Left renal pelvis (tissue), 4 donors: ENCODE measurements around the gene CEACAM3. TPM values are rescaled to one million over a fixed set of nuclear protein-coding genes. Genes with fewer than 3 reads are reported as not detected.
A peak's percentile ranks its signal among the peaks of the same experiment; 100 is the strongest.

Experiments
- DNase-seq, 4 donors: peaks; one replicate each; pipeline ENCODE4 v3.0.0-alpha.2; 2013; ENCODE audit warnings: low read depth in 4 of 4, low spot score in 3 of 4
- polyA plus RNA-seq, 4 donors: library from polyadenylated mRNA; unstranded; fragments of 120-200 nt; gene quantifications; one replicate each; pipeline ENCODE4 v1.2.1, GENCODE V29; 2013; ENCODE audit not compliant: insufficient read length in 4 of 4

Gene CEACAM3
- polyA plus RNA-seq, 4 donors = 0.22 TPM; not detected in 3

DNA sequence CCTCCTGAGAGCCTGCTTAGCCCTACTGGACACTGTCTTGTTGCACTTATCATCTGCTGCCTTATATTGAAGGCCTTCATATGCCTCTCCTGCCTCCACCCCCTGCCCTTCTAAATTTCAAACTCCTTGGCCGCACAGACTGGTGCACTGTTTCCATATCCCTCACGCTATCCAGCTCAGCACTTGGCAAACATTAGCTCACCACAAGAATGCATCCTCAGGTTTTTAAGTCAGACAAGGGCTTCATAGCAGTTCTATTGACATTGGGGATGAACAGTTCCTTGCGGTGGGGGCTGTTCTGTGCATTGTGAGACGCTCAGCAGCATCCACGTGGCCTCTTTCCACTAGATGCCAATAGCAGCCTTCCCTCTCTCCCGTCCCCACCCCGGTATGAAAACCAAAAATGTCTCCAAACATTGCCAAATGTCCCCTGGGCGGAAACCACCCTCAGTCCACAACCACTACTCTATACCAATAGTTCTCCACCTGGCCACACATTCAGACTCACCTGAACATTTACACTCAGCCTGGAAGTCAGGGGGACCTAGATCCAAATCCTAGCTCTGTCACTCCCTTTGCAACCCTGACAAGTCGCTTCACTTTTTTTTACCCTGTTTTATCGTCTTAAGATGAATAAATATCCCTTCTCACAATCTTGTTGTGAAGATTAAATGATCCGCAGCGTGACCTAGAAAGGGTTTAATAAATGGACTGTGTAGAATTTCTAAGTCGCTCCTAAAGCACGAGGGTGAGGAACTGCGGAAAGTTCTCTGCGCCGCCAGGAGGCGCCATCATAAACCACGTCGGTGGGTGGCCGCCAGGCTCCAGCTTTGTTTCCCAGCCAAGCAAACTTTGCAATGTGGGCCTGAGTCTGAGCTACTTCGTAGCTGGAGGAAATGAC, 3.6 kb upstream of the CEACAM3 start:
- DNase-seq = peak in 1 of 4 donors; percentile 15

DNA sequence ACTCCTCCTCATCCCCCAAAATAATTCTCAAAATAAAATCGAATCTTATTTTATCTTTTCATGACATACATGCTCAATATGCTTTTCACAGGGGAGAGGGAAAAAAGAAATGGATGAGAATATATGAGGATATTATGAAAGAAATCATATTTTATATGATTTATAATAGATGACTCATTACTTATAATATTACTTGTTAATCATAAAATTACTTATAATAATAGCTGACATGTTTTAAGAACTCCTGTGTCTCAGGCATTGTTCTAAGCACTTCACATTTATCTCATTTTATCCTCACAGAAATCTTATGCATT, 3.0 kb upstream of the CEACAM3 start:
- DNase-seq = no peak

DNA sequence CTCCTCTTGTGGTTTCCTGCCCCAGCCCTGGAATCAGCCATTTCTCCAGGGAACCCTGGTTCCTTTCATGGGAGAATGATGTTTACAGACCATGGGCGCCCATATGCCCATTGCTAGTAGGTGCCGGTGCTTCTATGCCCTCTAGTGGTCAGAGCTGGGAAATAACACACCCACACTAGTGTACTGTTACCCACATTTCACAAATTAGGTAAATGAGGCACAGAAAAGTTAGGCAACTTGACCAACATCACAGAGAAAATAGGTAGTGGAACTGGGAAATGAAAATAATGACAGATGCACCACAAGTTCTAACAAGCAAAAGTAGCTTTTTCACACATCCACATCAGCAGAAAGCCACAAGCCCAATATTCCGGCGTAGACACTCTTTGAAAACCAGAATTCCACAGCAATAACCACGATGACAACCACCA, 1.3 kb upstream of the CEACAM3 start:
- no peak for DNase-seq

DNA sequence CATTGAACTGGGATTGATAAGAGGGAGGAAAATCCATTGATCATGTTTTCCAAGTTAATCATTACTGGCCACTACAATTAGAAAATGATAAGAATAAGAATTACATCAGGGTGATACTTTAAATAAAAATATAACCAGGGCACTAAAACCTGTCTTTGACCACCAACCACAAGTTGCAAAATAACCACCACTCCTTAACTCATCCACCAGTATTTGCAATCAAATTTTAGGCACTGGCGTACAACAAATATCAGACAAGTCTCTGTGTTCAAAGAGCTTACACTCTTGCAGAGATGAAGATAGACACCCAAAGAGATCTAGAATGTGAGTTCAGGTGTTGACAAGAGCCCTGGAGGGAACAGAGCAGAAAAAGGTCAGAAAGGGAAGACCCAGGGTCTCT, 514 bp downstream of the CEACAM3 start:
- no peak for DNase-seq

DNA sequence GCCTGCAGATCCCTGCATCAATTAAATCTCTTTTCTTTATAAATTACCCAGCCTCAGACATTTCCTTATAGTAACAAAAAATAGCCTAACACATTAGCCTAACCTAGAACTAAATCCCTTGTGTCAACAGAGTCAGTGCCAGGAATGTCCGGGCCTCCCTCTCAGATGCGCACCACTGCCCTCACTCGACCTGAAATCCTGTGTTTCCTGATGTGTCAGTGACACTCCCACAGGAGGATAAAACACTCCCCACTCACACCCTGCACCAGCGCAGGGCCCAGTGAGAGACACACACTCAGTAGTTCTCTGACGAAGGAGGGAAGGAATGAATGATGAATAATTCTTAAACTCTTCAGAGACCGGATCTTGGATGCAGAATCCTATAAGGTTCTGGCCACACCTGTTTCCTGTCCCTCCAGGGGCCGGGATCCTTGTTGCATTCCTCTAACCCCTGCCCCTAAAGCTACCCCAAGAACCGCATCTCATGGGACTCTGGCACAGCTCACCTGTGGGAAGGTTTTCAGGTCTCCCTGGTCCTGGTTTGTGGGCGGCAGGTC, 3.1 kb downstream of the CEACAM3 start:
- DNase-seq = peak in 2 of 4 donors; percentile 20 to 29

DNA sequence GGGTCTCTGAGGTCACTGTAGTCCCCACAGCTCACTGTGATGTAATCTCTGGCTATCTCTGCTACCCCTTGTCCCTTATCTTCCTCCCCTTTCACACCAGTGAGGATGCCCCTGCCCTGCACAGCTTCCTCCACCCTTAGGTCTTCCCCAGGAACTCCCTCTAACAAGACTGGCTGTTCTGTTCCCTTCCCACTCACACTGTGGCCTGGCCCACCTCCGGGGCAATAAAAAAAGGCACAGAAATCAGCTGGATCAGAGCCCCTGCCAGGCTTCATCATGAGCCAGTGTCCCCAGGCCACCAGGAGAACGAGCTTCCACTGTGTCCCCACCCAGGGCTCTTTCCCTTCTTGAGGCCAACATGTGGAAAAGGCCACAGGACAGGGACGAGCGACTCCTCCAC, 4.6 kb downstream of the CEACAM3 start:
- DNase-seq = no peak

DNA sequence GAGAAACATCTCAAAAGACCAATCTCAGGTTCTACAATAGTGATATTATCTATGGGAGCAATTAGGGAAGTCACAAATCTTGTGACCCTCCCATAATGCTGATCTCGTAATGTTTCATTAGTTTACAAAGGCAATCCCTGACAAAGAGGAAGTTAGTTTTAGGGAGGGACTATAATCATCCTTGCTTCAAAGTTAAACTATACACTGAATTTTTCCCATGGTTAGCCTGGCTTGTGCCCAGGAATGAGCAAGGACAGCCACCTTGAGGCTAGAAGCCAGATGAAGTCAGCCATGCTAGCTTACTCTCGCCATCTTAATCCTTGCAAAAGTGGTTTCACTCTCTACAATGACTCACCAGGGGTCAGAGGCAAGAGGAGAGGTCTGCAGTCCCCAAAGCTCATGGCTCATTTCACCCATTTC, 5.4 kb downstream of the CEACAM3 start:
- no peak for DNase-seq

DNA sequence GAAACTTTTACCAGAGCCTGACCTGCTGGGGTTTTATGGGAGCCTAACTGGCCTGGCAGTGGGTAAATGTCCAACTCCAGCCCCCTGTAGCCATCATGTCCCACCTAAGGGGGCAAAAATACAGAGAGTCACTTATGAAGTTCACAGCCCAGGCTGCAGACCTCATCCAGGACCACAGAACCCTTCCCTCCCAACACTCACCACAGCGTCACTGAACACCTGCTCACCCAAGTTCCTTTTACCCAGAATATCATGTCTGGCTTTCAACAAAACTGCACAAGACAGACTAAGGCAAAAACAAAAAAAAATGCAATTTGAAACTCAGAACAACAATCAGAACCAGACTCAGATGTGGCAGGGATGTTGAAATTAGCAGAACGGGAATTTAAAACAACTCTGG, 6.4 kb downstream of the CEACAM3 start:
- DNase-seq = no peak

DNA sequence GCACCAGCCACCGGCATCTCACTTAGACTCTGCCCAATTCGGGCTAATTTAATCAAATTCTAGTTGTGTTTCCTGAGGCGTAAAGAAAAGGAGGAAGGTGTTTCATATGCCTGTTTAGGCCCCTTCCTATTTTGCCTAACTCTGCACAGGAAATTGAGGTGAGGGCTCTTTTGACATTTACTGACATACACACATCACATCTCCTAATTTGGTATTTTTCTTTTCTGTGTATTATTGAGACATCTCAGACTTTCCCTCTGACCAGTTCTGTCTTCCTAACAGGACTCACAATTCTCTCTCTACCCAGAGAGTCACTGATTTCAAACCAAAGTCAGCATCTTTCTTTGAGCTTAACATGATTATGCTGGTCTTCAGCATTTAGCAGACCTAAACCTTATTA, 7.9 kb downstream of the CEACAM3 start:
- DNase-seq = no peak

DNA sequence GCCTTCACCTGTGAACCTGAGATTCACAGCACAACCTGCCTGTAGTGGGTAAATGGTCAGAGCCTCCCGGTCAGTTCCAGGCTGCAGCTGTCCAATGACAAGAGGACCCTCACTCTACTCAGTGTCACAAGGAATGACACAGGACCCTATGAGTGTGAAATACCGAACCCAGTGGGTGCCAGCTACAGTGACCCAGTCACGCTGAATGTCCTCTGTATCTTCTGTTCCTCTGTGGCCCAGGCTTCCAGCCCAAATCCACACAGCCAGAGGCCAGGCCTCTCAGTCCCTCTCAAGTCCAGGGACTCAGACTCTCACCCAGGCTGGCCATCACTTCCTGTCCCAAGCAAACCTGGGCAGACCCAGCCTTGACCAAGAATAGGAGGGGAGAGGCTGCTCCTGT, 10.8 kb downstream of the CEACAM3 start:
- DNase-seq = no peak

DNA sequence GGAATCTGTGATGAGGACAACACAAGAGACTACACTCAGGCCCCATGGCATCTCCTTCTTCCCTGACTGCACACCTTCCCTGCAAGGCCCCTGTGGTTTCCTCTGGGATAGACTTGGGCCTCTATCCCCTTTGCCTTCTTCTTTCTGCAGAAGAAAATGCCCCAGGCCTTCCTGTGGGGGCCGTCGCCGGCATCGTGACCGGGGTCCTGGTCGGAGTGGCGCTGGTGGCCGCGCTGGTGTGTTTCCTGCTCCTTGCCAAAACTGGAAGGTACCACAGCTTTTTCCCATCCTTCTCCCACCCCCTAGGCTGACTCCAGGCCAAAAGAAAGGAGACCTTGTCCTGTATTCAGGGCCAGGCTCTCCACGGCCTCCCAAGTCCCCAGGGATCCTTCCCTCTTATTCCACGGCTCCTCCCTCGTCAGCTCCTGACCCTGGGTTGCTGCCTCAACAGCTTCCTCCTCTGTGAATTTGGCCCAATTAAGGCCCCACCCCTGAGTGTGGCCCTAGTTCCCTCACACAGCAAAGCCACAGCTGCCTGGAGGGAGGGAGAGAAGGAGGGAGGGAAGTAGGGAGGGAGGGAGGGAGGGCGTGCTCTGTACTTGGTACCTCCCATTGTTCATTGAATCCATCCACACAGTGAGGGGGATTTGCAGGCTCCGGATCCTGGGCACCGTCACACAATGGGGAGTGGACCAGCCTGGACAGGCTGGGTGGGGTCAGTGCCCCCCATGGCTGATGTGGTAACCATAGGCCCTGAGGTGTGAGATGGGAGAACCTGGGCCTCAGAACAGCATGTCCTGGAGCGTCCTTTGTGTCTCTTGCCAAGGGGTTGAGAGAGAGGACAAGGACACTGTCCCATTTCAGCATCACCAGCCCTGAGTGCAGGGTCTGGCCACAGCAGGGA, 12.5 kb downstream of the CEACAM3 start:
- DNase-seq = no peak

DNA sequence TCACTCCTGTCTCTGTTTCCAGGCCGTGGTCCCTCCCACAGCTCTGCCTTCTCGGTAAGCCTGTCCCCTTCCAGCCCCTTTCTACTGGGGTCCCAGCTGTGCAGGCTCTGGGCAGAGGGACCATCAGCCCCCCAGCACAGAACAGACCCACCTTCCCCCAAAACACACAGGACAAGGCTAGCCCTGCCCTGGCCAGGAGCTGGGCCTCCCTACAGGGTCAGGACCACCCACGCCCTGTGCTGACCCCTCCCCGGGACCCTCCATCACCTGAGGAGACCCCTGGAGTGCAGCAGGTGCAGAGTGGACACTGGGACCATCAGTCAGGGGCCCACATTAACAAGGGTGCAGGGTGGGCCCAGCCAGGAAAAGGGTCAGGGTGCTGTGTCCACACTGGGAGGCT, 13.9 kb downstream of the CEACAM3 start:
- DNase-seq = no peak

DNA sequence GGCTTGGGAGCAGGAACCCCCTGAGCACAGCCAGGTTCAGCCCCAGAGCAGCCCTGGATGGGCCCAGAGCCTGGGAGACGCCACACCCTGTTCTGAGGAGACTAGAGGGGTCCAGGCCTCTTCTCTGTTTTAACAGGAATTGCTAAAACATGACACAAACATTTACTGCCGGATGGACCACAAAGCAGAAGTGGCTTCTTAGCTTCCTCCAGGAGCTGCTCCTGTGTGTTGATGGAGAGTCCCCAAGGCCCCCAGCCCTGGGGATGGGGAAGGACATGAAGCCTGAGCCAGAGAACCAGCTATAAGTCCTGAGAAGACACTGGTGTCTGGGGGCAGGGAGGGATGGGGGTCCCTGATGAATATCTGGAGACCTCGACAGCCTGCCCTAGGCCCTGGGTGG, 14.6 kb downstream of the CEACAM3 start:
- DNase-seq = no peak

DNA sequence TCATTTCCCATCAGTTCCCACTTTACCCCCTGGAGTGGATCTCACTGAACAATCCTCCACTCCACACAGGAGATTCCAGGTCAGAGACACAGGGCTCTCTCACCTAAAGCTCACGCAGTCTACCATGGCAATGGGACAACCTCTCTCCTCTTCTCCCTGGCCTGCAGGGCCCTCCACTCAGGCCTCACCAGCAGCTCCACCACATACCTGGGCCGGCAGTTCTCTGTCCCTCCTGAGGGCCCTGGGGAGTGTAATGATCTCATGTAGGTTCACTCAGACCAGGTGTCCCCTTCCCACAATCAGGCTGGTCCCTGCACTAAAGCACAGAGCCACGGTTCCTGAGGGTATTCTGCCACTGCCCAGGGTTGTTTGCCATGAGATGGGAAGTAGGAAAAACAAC, 15.6 kb downstream of the CEACAM3 start:
- DNase-seq = no peak

DNA sequence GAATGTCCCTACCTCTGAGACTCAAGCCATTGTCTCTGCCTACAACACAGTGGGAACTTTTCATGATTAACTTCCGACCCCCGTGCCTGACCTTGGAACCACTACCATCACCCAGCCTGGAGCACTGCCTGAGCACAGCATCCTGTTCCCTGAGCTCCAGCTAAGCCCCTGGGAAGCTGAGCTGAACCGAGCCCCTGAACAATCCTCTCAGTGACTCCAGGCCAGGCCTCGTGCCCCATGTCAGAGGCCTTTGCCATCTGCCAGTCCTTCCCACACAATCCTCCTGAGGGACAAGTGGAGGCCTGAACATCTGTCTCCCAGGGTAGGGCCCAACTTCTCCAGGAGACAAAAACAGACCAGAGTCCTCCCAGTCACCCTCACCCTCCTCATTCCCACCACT, 17.5 kb downstream of the CEACAM3 start:
- DNase-seq = no peak

DNA sequence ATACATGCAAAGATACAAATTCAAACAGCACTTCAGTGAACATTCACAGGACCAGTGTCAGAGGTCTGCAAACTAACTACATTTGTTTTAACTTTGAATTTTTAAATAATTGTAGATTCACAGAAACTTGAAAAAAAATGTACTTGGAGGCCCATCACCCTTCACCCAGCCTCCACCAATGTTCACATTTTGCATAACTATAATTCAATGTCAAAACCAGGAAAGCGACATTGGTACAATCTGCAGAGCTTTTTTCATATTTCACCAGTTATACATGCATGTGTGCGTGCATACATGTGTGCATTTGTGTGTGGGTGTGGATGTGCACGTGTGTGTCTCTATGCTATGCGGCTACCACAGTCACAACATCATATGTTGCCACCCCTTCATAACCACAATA, 18.9 kb downstream of the CEACAM3 start:
- no peak for DNase-seq

DNA sequence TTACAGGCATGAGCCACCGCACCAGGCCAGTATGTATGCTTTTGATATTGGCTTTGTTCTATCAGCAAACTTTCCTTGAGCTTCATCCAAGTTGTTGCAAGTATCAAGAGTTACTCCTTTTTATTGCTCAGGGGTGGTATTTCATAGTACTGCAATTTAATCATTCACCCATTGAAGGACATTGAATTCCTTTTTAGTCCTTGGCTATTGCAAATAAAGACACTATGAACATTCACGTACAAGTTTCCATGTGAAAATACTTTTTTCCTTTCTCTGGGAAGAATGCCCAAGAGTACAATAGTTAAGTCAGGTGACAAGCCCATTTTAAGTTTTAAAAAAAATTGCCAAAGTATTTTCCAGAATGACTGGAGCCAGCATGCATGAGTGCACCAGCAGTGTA, 20.4 kb downstream of the CEACAM3 start:
- DNase-seq = no peak

DNA sequence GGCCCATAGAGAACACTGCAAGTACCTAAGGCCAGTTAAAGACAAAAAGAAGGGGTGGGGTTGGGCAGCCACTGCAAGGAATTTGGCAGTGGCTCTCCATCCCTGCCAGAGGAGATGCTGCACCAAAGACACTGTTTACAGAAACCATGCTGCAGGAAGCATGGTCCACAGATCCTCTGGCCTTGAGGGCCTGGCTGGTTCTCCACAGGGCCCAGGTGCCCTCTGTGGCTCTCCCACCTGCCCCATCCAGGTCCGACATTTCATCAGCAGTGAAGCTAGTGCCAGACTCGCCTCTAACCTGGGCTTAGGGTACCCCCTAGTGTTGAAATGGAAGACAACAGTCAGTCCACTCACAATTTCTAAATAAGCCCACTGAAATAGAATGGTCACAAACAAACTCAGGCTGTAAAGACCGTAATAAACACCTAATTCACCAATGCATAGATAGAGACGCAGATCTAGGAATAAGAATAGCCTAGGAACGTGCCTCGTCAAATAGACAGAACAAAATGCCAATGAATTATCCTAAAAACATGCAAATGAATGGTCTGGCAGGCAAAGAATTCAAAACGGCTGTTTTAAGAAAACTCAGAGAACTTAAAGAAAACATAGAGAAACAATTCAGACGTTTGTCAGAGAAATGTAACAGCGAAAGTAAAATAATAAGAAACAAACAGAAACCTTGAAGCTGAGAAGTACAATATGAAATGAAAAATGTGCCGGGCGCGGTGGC, 24.8 kb downstream of the CEACAM3 start:
- peak in 1 of 4 donors; percentile 14 for DNase-seq

DNA sequence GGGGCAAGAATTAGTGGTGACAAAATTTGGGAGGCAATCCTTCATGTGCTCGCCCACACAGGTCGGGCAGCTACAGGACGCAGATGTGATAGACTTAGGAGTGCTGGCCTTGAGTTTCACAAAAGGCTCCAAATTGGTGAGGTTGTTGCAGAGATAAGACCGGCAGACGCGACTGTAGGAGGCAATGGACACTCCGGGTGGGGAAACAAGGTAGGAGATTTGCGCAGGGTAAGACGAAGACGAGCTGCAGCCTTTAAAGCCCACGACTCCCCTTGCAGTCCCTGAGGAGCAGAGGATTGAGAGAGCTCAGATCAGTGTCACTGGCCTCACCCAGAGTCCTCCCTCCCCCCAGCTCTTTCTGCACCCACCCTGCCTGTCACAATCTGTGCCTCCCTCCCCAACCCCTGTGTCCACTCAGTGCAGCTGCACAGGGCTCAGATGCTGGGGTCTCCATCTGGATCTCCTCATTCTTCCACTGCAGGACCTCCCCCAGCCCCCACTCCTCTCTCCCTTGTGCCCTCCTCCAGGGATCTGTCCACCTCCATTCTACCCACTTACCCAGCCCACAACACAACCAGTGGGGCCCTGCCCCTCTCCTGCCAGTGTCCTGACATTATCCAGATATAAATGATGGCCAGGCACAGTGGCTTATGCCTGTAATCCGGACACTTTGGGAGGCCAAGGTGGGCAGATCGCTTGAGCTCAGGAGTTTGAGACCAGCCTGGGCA, 41.8 kb downstream of the CEACAM3 start:
- DNase-seq = no peak

DNA sequence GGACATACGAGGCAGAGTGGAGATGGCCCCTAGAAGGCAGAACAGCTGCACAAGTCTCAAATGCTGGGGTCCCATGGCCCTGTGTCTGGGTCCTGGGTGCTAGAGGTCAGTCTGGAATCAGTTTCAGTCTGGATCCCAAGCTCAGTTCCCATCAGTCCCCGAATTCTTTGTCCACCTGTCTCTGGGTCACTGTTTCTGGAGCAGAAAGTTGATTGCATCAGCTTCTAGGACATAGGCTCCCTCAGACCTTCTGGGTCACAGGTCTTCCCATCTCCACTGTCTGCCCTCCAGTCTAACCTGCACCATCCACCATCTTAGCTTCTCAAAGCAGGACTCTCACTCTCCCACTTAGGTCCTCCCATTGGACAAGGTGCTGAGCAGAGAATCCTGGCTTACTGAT, 42.8 kb downstream of the CEACAM3 start:
- DNase-seq = no peak
